ENCODE data around the gene TRIM58.

TRIM58 gene

DNA sequence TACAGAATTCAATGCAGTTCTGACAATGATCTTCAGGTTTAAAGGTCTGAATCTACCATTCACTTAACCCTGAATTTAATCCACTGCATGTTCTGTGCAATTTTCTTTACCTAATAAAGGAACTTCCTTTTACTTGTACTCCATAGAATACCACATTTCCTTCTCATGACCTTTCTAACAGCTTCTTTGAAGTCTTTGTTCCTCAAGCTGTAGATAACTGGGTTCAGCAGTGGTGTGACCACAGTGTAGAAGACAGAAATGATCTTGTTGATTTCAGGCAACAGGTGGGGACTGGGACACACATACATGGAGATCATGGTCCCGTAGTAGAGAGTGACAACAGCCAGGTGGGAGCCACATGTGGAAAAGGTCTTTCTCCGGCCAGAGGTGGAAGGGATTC lies 16.2 kb upstream of the TRIM58 start:
- TF ChIP-seq, protein P1, sequence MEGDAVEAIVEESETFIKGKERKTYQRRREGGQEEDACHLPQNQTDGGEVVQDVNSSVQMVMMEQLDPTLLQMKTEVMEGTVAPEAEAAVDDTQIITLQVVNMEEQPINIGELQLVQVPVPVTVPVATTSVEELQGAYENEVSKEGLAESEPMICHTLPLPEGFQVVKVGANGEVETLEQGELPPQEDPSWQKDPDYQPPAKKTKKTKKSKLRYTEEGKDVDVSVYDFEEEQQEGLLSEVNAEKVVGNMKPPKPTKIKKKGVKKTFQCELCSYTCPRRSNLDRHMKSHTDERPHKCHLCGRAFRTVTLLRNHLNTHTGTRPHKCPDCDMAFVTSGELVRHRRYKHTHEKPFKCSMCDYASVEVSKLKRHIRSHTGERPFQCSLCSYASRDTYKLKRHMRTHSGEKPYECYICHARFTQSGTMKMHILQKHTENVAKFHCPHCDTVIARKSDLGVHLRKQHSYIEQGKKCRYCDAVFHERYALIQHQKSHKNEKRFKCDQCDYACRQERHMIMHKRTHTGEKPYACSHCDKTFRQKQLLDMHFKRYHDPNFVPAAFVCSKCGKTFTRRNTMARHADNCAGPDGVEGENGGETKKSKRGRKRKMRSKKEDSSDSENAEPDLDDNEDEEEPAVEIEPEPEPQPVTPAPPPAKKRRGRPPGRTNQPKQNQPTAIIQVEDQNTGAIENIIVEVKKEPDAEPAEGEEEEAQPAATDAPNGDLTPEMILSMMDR (conservative IDR thresholded peaks at IDR 0.05; ENCODE audit: low read length): no peak
- H3K4me3 ChIP-seq (ENCODE audit: low read length): no peak overlapping the region
- no peak for DNase-seq (ENCODE audit: low read depth)

DNA sequence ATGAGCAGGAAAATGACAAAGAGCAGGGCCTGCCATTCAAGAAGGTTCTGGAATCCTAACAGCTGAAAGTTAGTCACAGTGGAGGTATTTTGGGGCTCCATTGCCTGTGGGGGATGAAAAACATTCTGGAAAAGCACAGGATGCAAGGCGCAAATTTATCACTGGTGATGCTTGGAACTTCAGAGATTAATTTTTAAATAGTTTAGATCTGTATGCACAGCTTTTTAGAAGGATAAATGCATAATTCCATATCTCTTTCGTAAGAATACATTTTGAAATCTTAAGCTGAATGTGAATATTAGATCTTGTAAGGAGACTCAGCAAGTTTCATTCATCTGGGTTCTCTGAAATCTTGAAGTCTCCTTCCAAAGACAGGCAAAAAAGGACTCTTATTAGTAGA lies 15.2 kb upstream of the TRIM58 start, which contains the start of gene OR11L1:
Gene OR11L1 (minus strand): TSS at position 101 of the 400 bp plus-strand sequence. CDS start 0 bp downstream, at position 101.
- TF ChIP-seq, protein P1 (conservative IDR thresholded peaks at IDR 0.05; ENCODE audit: low read length): no peak
- no peak for DNase-seq (ENCODE audit: low read depth)
- no peak within 1 kb of the TSS for H3K4me3 ChIP-seq (ENCODE audit: low read length)

DNA sequence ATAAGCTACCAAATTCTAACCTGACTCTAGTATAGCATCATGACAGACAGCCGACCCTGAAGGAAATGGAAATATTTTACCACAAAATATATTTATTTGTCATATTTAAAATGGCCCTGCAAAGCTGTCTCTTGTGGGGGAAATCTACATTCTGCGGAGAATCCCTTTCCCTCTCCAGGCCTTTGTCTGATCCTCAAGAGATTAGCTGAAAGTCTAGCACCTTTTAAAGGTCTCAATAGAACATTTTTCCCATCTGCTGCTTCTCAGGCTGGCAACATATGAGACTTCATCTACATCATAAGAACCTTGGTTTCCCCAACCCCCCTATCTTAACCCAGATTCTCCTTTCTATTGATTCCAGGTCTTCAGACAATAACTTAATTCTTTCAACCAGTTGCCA lies 13.6 kb upstream of the TRIM58 start:
- DNase-seq (ENCODE audit: low read depth): no peak
- TF ChIP-seq, protein P1 (conservative IDR thresholded peaks at IDR 0.05; ENCODE audit: low read length): no peak
- no peak overlapping the region for H3K4me3 ChIP-seq (ENCODE audit: low read length)

DNA sequence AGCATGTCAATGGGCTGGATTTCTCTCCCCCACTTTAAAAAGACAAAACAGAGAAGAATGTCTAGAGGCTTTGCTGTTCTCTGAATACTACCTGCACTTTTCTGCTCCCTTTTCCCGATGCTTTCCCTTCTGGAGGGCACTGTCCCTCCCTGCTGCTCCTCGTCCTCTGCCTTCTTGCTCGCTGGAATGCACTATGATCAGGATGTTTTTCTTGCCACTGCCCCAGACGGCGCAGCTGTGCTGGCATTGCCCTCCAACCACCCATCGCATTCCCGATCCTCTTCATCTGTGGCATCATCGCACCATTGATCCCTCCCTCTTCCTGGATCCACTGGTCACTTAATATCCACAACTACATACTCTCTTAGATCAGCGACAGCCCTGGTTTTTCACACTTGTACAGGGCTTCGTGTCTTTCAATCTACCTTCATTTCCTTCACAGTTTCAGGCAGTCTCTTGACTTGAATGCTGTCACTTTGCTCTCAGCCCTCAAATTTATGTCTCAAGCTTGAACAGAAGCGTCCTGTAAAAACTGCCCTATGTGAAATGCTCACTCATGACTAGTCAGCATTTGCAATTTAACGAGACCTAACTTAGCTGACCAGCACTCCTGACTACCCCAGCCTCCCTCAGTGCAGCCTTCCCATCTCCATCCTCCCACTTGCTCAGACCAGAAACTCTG lies 11.8 kb upstream of the TRIM58 start:
- no peak for DNase-seq (ENCODE audit: low read depth)
- H3K4me3 ChIP-seq (ENCODE audit: low read length): no peak overlapping the region
- TF ChIP-seq, protein P1 (conservative IDR thresholded peaks at IDR 0.05; ENCODE audit: low read length): no peak

DNA sequence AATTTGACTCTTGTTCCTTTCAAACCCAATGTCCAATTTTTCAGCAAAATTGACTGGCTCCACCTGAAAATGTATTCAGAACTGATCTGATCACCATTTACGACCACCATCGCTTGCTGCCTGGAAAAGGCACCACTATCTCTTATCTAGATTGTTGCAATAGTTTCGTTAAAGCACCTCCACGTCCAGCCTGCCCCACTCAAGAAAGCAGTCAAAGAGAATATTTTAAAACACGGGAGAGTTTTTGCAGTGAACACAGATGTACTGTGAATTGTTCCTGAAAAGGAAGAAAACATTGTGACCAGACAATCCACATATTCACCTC lies 11.3 kb upstream of the TRIM58 start:
- H3K4me3 ChIP-seq (ENCODE audit: low read length): no peak overlapping the region
- DNase-seq (ENCODE audit: low read depth): no peak
- TF ChIP-seq, protein P1 (conservative IDR thresholded peaks at IDR 0.05; ENCODE audit: low read length): no peak

DNA sequence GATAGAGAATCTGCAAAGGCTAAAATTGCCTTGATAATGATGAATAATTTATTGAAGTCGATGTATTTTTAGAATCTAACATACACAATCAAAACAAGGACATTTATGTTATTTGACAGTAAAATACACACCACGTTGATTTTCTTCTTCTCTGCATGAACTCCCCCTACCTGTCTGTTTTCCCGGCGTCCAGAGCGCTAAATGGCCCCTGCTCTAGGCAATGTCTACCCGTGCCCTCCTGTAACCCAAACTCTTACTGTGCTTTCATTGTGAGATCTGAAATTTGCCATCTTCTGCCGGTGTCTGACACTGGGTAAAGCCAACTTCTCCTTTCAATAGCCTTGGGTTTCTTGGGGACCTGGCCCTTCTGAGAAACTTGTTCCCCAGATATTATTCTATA lies 8.6 kb upstream of the TRIM58 start:
- no peak for DNase-seq (ENCODE audit: low read depth)
- TF ChIP-seq, protein P1 (conservative IDR thresholded peaks at IDR 0.05; ENCODE audit: low read length): no peak
- H3K4me3 ChIP-seq (ENCODE audit: low read length): no peak overlapping the region

DNA sequence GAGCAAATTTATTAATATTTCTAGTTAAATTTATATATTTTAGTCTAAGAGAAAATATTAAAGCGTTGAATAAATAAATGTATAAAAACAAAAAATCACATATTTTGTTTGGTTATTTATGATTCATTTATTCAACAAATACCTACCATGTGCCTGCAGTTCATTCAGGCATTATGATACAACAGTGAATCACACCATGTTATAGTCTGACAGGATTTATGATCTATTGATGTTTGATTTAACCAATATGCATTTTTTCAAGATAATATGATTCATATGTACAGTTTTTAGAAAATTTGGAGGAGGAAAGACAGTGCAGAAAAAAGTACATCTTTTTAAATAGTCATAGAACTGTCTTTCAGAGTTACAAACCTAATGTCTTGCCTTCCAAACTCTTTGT lies 7.4 kb upstream of the TRIM58 start:
- H3K4me3 ChIP-seq (ENCODE audit: low read length): no peak overlapping the region
- no peak for DNase-seq (ENCODE audit: low read depth)
- TF ChIP-seq, protein P1 (conservative IDR thresholded peaks at IDR 0.05; ENCODE audit: low read length): no peak

Data from AG10803 (cell line).